HCT116 (cell line): Measurements from ENCODE around the gene ADCY2.

Source experiments
- EGR1 ChIP-seq: IDR thresholded peaks from 2 replicates; pipeline ENCODE4 v1.6.1; 2012; ENCODE audit warnings: low read depth
- EZH2phosphoT487 ChIP-seq: fragments of 200-600 bp; IDR thresholded peaks from 2 replicates; pipeline ENCODE4 v1.6.1; 2018; ENCODE audit warnings: antibody characterized with exemption, borderline replicate concordance
- POLR2A ChIP-seq: IDR thresholded peaks from 2 replicates; pipeline ENCODE4 v1.7.0; 2011; ENCODE audit warnings: borderline replicate concordance; ENCODE audit not compliant: insufficient read depth, insufficient read length; ENCODE audit errors: extremely low read depth
- POLR2AphosphoS5 ChIP-seq: IDR thresholded peaks from 2 replicates; pipeline ENCODE4 v1.6.1; 2011; ENCODE audit warnings: mild to moderate bottlenecking, low read depth, low read length, moderate library complexity
- RAD21 ChIP-seq: IDR thresholded peaks from 2 replicates; pipeline ENCODE4 v1.6.1; 2012; ENCODE audit warnings: low read depth, mild to moderate bottlenecking
- SIN3A ChIP-seq: IDR thresholded peaks from 2 replicates; pipeline ENCODE4 v1.6.1; 2012; ENCODE audit warnings: low read depth
- YY1 ChIP-seq: IDR thresholded peaks from 2 replicates; pipeline ENCODE4 v1.6.1; 2011; ENCODE audit warnings: low read length, low read depth, moderate library complexity, mild to moderate bottlenecking; ENCODE audit not compliant: insufficient replicate concordance; ENCODE audit errors: extremely low read depth
- ZNF274 ChIP-seq: fragments of 200-500 bp; sonication (Bioruptor generic); IDR thresholded peaks from 2 replicates; pipeline ENCODE4 v1.6.1; 2014; ENCODE audit warnings: mild to moderate bottlenecking, low read depth, low read length, inconsistent platforms
- TF ChIP-seq, protein P1 (sequence below), 3 experiments: fragments of 200-600 bp in 1 of 3; sonication (generic) in 1 of 3; IDR thresholded peaks in 2 of 3; conservative IDR thresholded peaks in 1 of 3; 2 replicates each; pipeline ENCODE4 v1.5.1; 2012 to 2017; ENCODE audit warnings: low read depth in 2 of 3, low read length in 2 of 3, antibody characterized with exemption in 1 of 3, borderline replicate concordance in 1 of 3, control low read depth in 1 of 3, mild to moderate bottlenecking in 1 of 3, mixed read lengths in 1 of 3, mixed run types in 1 of 3, moderate library complexity in 1 of 3; ENCODE audit not compliant: insufficient read depth in 1 of 3
- TF ChIP-seq, protein P2 (sequence below): IDR thresholded peaks from 2 replicates; pipeline ENCODE4 v1.6.1; 2012
- TF ChIP-seq, protein P3 (sequence below): IDR thresholded peaks from 2 replicates; pipeline ENCODE4 v1.6.1; 2012
- TF ChIP-seq, protein P4 (sequence below): IDR thresholded peaks from 2 replicates; pipeline ENCODE4 v1.6.1; 2012; ENCODE audit warnings: low read depth

DNA sequence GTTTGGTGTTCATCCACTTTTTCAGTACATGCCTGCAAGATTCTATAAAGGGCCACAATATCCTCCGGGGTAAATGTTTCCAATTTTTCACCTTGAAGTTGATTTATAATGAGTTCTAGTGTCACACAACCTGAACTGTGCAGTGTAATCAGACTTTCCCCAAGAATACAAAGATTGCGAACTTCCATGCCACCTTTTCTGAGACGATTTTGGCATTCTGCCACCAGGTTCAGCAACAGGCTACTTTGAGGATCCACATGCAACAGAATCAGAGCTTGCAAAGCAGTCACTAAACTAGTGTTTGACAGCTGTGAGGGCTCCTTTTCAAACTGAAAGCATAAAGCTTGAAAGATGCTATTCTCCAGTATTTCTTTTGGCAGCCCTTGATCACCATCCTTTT, 471.3 kb downstream of the ADCY2 start:
- TF ChIP-seq POLR2AphosphoS5: no peak
- TF ChIP-seq, protein P1, sequence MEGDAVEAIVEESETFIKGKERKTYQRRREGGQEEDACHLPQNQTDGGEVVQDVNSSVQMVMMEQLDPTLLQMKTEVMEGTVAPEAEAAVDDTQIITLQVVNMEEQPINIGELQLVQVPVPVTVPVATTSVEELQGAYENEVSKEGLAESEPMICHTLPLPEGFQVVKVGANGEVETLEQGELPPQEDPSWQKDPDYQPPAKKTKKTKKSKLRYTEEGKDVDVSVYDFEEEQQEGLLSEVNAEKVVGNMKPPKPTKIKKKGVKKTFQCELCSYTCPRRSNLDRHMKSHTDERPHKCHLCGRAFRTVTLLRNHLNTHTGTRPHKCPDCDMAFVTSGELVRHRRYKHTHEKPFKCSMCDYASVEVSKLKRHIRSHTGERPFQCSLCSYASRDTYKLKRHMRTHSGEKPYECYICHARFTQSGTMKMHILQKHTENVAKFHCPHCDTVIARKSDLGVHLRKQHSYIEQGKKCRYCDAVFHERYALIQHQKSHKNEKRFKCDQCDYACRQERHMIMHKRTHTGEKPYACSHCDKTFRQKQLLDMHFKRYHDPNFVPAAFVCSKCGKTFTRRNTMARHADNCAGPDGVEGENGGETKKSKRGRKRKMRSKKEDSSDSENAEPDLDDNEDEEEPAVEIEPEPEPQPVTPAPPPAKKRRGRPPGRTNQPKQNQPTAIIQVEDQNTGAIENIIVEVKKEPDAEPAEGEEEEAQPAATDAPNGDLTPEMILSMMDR (IDR thresholded peaks at IDR 0.05 in 2 of 3, conservative IDR thresholded peaks at IDR 0.05 in 1 of 3; ENCODE audit: borderline replicate concordance in 1 of 3, insufficient read depth in 1 of 3, low read depth in 2 of 3, low read length in 2 of 3): no peak
- TF ChIP-seq YY1: no peak
- TF ChIP-seq EGR1: no peak
- TF ChIP-seq, protein P2, sequence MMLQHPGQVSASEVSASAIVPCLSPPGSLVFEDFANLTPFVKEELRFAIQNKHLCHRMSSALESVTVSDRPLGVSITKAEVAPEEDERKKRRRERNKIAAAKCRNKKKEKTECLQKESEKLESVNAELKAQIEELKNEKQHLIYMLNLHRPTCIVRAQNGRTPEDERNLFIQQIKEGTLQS: no peak
- TF ChIP-seq EZH2phosphoT487: no peak
- TF ChIP-seq ZNF274: no peak
- TF ChIP-seq, protein P3, sequence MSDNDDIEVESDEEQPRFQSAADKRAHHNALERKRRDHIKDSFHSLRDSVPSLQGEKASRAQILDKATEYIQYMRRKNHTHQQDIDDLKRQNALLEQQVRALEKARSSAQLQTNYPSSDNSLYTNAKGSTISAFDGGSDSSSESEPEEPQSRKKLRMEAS: no peak
- TF ChIP-seq POLR2A: no peak
- TF ChIP-seq, protein P4, sequence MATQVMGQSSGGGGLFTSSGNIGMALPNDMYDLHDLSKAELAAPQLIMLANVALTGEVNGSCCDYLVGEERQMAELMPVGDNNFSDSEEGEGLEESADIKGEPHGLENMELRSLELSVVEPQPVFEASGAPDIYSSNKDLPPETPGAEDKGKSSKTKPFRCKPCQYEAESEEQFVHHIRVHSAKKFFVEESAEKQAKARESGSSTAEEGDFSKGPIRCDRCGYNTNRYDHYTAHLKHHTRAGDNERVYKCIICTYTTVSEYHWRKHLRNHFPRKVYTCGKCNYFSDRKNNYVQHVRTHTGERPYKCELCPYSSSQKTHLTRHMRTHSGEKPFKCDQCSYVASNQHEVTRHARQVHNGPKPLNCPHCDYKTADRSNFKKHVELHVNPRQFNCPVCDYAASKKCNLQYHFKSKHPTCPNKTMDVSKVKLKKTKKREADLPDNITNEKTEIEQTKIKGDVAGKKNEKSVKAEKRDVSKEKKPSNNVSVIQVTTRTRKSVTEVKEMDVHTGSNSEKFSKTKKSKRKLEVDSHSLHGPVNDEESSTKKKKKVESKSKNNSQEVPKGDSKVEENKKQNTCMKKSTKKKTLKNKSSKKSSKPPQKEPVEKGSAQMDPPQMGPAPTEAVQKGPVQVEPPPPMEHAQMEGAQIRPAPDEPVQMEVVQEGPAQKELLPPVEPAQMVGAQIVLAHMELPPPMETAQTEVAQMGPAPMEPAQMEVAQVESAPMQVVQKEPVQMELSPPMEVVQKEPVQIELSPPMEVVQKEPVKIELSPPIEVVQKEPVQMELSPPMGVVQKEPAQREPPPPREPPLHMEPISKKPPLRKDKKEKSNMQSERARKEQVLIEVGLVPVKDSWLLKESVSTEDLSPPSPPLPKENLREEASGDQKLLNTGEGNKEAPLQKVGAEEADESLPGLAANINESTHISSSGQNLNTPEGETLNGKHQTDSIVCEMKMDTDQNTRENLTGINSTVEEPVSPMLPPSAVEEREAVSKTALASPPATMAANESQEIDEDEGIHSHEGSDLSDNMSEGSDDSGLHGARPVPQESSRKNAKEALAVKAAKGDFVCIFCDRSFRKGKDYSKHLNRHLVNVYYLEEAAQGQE: no peak
- TF ChIP-seq SIN3A: no peak
- TF ChIP-seq RAD21: no peak
